Measurements from ENCODE around the gene TK1.

The TK1 gene

DNA sequence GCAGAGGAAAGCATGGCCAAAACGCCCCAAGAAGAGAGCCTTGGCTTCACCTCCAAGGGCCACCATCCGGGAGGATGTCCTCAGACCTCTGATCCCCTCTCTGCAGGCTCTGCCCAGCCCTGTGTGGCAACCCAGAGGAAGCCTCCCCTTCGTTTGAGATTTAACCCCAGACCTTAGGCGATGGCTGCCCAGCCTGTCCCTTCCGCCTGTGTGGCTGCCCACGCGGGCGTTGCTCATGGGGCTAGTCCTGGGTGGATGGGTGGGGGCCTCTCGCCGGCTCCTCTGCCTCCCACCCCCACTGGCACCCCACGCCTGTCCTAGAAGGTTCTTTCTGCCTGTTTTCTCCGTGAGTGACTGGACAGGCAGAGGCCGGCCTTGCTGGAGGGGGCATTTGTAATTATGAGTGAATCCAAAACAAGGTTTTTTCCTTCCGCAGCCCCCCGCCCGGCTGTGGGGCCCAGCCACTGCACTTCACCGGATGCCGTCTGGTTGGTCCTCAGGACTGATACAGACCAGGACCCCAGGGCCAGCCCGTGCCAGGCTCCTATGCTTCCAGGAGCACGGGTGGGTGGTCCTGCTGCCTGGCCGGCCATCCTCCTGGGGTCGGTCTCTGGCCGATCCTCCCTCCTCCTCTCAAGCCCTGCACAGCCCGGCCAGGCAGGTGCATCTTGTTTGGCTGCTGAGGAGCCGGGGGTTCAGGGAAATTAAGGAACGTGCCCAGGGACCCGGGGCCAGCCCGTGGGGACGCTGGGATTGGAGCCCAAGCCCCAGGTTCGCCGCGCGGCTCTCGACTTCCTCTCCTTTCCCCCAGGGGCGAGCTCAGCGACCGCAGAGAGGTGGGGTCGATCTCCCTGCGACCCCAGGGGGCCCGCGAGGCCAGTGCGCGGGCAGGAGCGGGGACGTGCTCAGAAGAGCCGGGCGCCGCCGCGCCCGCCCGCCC is 44.4 kb upstream of the TK1 start, which contains the start of gene TMEM235:
Gene TMEM235, plus strand, starts transcription at position 636 of the 940 bp plus-strand sequence. CDS start 393 bp downstream, outside the sequence.
- peak within 1 kb of the TSS; percentile 58 for H3K4me2 ChIP-seq (ENCODE audit: insufficient read depth, low read length, poor library complexity, severe bottlenecking)
- H2AFZ ChIP-seq (ENCODE audit: low read length): peak within 1 kb of the TSS; percentile 83
- no peak for DNase-seq (ENCODE audit: low spot score)
- H4K8ac ChIP-seq (ENCODE audit: low read depth, low read length): no peak within 1 kb of the TSS
- no peak within 1 kb of the TSS for H4K91ac ChIP-seq (ENCODE audit: low read depth, low read length, poor library complexity)
- H3K9ac ChIP-seq (ENCODE audit: low read depth, low read length, poor library complexity): peak within 1 kb of the TSS; percentile 75
- peaks cover 0 to 4% of the 10 kb centered on the region in 2 donors for H3K9me3 ChIP-seq (replicated peaks in 1 of 2; ENCODE audit: control insufficient read depth in 2 of 2, insufficient read depth in 1 of 2, low read depth in 1 of 2, low read length in 2 of 2)
- H3K36me3 ChIP-seq (replicated peaks in 1 of 2; ENCODE audit: control insufficient read depth in 2 of 2, insufficient read depth in 2 of 2, low read length in 2 of 2): no peaks in the 10 kb centered on the region
- H2BK12ac ChIP-seq (ENCODE audit: low read length): no peak within 1 kb of the TSS
- peaks cover 6 to 39% (median 29%) of the 10 kb centered on the region in 3 experiments for H3K27me3 ChIP-seq (ENCODE audit: control insufficient read depth in 3 of 3, insufficient read depth in 3 of 3, low read depth in 1 of 3, low read length in 3 of 3)
- no peak within 1 kb of the TSS for H3K14ac ChIP-seq (ENCODE audit: low read length)
- peak within 1 kb of the TSS; percentile 19 to 71 for H3K4me3 ChIP-seq (ENCODE audit: low read length in 2 of 2)
- peak within 1 kb of the TSS; percentile 81 for H3K18ac ChIP-seq (ENCODE audit: low read length)
- peak within 1 kb of the TSS; percentile 60 for H2BK5ac ChIP-seq (ENCODE audit: low read length)
- WGBS, 2 donors (ENCODE audit: extremely low coverage in 2 of 2, insufficient read length in 2 of 2, insufficient replicate concordance in 1 of 2): no CpG with 5 or more reads among the region's 52 CpGs
- no peak within 1 kb of the TSS for H3K27ac ChIP-seq (replicated peaks; ENCODE audit: low read length)
- H2BK120ac ChIP-seq (ENCODE audit: low read depth, low read length): no peak within 1 kb of the TSS
- peak within 1 kb of the TSS; percentile 60 for H2AK5ac ChIP-seq (ENCODE audit: low read depth, low read length)
- peak within 1 kb of the TSS; percentile 77 for H3K23ac ChIP-seq (ENCODE audit: low read depth, low read length, poor library complexity)
- peaks cover 0 to 4% of the 10 kb centered on the region in 2 donors for H3K4me1 ChIP-seq (ENCODE audit: control insufficient read depth in 2 of 2, insufficient read depth in 1 of 2, low read depth in 1 of 2, low read length in 2 of 2)
- H2BK15ac ChIP-seq (ENCODE audit: low read length): peak within 1 kb of the TSS; percentile 23
- H3K79me1 ChIP-seq (ENCODE audit: low read depth, low read length): peaks cover 1% of the 10 kb centered on the region
- H3K4ac ChIP-seq (ENCODE audit: low read length): peak within 1 kb of the TSS; percentile 6

DNA sequence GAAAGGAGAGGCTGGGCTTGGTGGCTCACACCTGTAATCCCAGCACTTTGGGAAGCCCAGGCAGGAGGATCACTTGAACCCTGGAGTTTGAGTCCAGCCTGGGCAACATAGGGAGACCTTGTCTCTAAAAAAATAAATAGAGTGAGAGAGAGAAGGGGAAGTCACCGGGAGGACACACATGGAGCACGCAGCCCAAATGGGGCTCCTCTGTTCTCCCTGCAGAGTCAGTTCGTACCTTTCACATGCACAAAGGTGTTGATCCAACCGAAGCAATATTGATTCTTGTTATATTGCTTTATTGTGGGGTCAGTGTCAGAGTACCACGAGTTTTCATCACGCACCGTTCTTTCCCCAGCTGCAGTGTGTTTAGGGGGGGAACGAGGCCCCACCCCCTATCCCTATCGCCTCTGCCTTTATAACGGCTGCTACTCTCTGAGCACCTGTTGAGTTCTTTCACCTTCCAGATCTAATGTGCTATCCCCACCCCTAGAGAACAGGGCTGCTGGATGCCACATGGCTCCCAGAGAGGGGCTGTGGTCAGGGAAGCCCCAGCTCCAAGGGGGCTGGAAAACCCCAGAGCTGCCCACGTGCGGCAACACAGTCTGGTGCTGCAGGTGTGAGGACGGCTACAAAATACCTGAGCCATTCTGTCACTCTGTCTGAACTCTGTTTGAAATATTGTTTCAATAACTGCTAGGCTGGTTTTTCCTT is 43.6 kb upstream of the TK1 start:
- Histone ChIP-seq H3K27me3 (ENCODE audit: control insufficient read depth in 3 of 3, insufficient read depth in 3 of 3, low read depth in 1 of 3, low read length in 3 of 3) (peaks cover 6 to 39% (median 29%) of the 10 kb centered on the region in 3 experiments), H3K4me2 (ENCODE audit: insufficient read depth, low read length, poor library complexity, severe bottlenecking) (no peak overlapping the region)

DNA sequence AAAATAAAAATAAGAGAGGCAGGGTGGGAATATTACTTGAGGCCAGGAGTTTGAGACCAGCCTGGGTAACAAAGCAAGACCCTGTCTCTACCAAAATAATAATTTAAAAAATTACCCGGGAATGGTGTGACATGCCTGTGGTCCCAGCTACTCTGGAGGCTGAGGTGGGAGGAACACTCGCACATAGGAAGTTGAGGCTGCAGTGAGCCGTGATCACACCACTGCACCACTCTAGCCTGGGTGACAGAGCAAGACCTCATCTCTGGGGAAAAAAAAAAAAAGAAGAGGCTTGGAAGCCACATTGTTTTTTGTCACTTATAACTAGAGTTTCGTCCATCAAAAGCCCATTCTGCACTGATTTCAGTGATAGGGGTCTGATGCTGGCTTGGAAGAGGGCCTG is 41.3 kb upstream of the TK1 start:
- Histone ChIP-seq H3K14ac (ENCODE audit: low read length) (no peak overlapping the region), H2BK12ac (ENCODE audit: low read length) (no peak overlapping the region), H3K4me3 (ENCODE audit: low read length in 2 of 2) (no peak overlapping the region), H3K36me3 (replicated peaks in 1 of 2; ENCODE audit: control insufficient read depth in 2 of 2, insufficient read depth in 2 of 2, low read length in 2 of 2) (peaks cover 12 to 23% of the 10 kb centered on the region in 2 donors), H2BK120ac (ENCODE audit: low read depth, low read length) (no peak overlapping the region), H4K91ac (ENCODE audit: low read depth, low read length, poor library complexity) (no peak overlapping the region), H2AFZ (ENCODE audit: low read length) (no peak overlapping the region), H3K4me2 (ENCODE audit: insufficient read depth, low read length, poor library complexity, severe bottlenecking) (no peak overlapping the region), H2AK5ac (ENCODE audit: low read depth, low read length) (no peak overlapping the region), H3K18ac (ENCODE audit: low read length) (no peak overlapping the region), H4K8ac (ENCODE audit: low read depth, low read length) (no peak overlapping the region), H3K4ac (ENCODE audit: low read length) (no peak overlapping the region), H3K4me1 (ENCODE audit: control insufficient read depth in 2 of 2, insufficient read depth in 1 of 2, low read depth in 1 of 2, low read length in 2 of 2) (peaks cover 0 to 4% of the 10 kb centered on the region in 2 donors), H3K27me3 (ENCODE audit: control insufficient read depth in 3 of 3, insufficient read depth in 3 of 3, low read depth in 1 of 3, low read length in 3 of 3) (peaks cover 6 to 29% (median 29%) of the 10 kb centered on the region in 3 experiments), H2BK15ac (ENCODE audit: low read length) (no peak overlapping the region), H3K9ac (ENCODE audit: low read depth, low read length, poor library complexity) (no peak overlapping the region), H3K79me1 (ENCODE audit: low read depth, low read length) (no peaks in the 10 kb centered on the region), H2BK5ac (ENCODE audit: low read length) (no peak overlapping the region), H3K23ac (ENCODE audit: low read depth, low read length, poor library complexity) (no peak overlapping the region), H3K9me3 (replicated peaks in 1 of 2; ENCODE audit: control insufficient read depth in 2 of 2, insufficient read depth in 1 of 2, low read depth in 1 of 2, low read length in 2 of 2) (peaks cover 0 to 4% of the 10 kb centered on the region in 2 donors), H3K27ac (replicated peaks; ENCODE audit: low read length) (no peak overlapping the region)
- no CpG with 5 or more reads among the region's 4 CpGs for WGBS, 2 donors (ENCODE audit: extremely low coverage in 2 of 2, insufficient read length in 2 of 2, insufficient replicate concordance in 1 of 2)
- no peak for DNase-seq (ENCODE audit: low spot score)

More for the DNA sequence above, 43.6 kb upstream of the TK1 start:
- peak overlapping the region; percentile 60 for H2AK5ac ChIP-seq (ENCODE audit: low read depth, low read length)
- no peak overlapping the region for H3K23ac ChIP-seq (ENCODE audit: low read depth, low read length, poor library complexity)
- H3K4me3 ChIP-seq (ENCODE audit: low read length in 2 of 2): no peak overlapping the region
- H2BK120ac ChIP-seq (ENCODE audit: low read depth, low read length): no peak overlapping the region
- no peak overlapping the region for H2BK5ac ChIP-seq (ENCODE audit: low read length)
- H3K79me1 ChIP-seq (ENCODE audit: low read depth, low read length): peaks cover 1% of the 10 kb centered on the region
- no peak overlapping the region for H4K91ac ChIP-seq (ENCODE audit: low read depth, low read length, poor library complexity)
- H2BK12ac ChIP-seq (ENCODE audit: low read length): no peak overlapping the region
- peaks cover 0 to 4% of the 10 kb centered on the region in 2 donors for H3K9me3 ChIP-seq (replicated peaks in 1 of 2; ENCODE audit: control insufficient read depth in 2 of 2, insufficient read depth in 1 of 2, low read depth in 1 of 2, low read length in 2 of 2)
- no peak overlapping the region for H2BK15ac ChIP-seq (ENCODE audit: low read length)
- H2AFZ ChIP-seq (ENCODE audit: low read length): peak overlapping the region; percentile 83
- DNase-seq (ENCODE audit: low spot score): no peak
- H3K4ac ChIP-seq (ENCODE audit: low read length): peak overlapping the region; percentile 6
- H3K4me1 ChIP-seq (ENCODE audit: control insufficient read depth in 2 of 2, insufficient read depth in 1 of 2, low read depth in 1 of 2, low read length in 2 of 2): peaks cover 0 to 4% of the 10 kb centered on the region in 2 donors
- no peak overlapping the region for H3K14ac ChIP-seq (ENCODE audit: low read length)
- H3K9ac ChIP-seq (ENCODE audit: low read depth, low read length, poor library complexity): no peak overlapping the region
- no peak overlapping the region for H3K27ac ChIP-seq (replicated peaks; ENCODE audit: low read length)
- no CpG with 5 or more reads among the region's 13 CpGs for WGBS, 2 donors (ENCODE audit: extremely low coverage in 2 of 2, insufficient read length in 2 of 2, insufficient replicate concordance in 1 of 2)
- H3K18ac ChIP-seq (ENCODE audit: low read length): no peak overlapping the region
- H4K8ac ChIP-seq (ENCODE audit: low read depth, low read length): no peak overlapping the region
- peaks cover 0 to under 1% of the 10 kb centered on the region in 2 donors for H3K36me3 ChIP-seq (replicated peaks in 1 of 2; ENCODE audit: control insufficient read depth in 2 of 2, insufficient read depth in 2 of 2, low read length in 2 of 2)
